ENCODE measurements around the gene SLC27A1.

- TF ChIP-seq TAF1 (IDR thresholded peaks at IDR 0.05; ENCODE audit: borderline replicate concordance, insufficient read depth, low read length), result no peak
- TF ChIP-seq POLR2AphosphoS5 (IDR thresholded peaks at IDR 0.05; ENCODE audit: low read depth, low read length), result no peak
- no peak for TF ChIP-seq FOXP2 (optimal IDR thresholded peaks at IDR 0.05; ENCODE audit: borderline replicate concordance, extremely low read depth, extremely low read length, insufficient read depth)
- no peak for TF ChIP-seq SIN3A (IDR thresholded peaks at IDR 0.05; ENCODE audit: borderline replicate concordance, insufficient read depth, low read length)
These were observed 14.3 kb downstream of the SLC27A1 start for GRCh38 chr19:17484520-17485185.
